ENCODE measurements around the gene SLC8A3.

SLC8A3 gene

GRCh38 chr14:69996216-69996615 is 192.5 kb downstream of the SLC8A3 start:
- ATAC-seq = no peak

More at GRCh38 chr14:69996216-69996615, 192.5 kb downstream of the SLC8A3 start:
- DNase-seq = no peak

Measured in stimulated activated naive CD8-positive, alpha-beta T cell treated with anti-CD3 and anti-CD28 coated beads, Interleukin-15, Interleukin-2, amounts not matched to agents 100 U/mL and 50 U/mL, for 24 hours (primary cell).